ENCODE results near the gene NHLRC2.

GRCh38 chr10:113854761-113855588 lies 514 bp downstream of the NHLRC2 start:
- TF ChIP-seq, protein P1, sequence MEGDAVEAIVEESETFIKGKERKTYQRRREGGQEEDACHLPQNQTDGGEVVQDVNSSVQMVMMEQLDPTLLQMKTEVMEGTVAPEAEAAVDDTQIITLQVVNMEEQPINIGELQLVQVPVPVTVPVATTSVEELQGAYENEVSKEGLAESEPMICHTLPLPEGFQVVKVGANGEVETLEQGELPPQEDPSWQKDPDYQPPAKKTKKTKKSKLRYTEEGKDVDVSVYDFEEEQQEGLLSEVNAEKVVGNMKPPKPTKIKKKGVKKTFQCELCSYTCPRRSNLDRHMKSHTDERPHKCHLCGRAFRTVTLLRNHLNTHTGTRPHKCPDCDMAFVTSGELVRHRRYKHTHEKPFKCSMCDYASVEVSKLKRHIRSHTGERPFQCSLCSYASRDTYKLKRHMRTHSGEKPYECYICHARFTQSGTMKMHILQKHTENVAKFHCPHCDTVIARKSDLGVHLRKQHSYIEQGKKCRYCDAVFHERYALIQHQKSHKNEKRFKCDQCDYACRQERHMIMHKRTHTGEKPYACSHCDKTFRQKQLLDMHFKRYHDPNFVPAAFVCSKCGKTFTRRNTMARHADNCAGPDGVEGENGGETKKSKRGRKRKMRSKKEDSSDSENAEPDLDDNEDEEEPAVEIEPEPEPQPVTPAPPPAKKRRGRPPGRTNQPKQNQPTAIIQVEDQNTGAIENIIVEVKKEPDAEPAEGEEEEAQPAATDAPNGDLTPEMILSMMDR (IDR thresholded peaks at IDR 0.05): peak in 1 of 4 experiments; percentile 40
- TF ChIP-seq POLR2AphosphoS5 (IDR thresholded peaks at IDR 0.05) (no peak), POLR2A (IDR thresholded peaks at IDR 0.05) (no peak)

Data from sigmoid colon (tissue), 4 donors.